GM20431 (cell line): Measurements from ENCODE around the gene SUPT5H.

ENCODE experiments used
- in situ Hi-C: fragments of 300-500 bp; cut with MseI, MboI; formaldehyde crosslinking; loops from one replicate; pipeline ENCODE4 v1.15.0; 2020; ENCODE audit warnings: low sequenced_read_pairs; ENCODE audit not compliant: unreplicated experiment

The SUPT5H gene

DNA sequence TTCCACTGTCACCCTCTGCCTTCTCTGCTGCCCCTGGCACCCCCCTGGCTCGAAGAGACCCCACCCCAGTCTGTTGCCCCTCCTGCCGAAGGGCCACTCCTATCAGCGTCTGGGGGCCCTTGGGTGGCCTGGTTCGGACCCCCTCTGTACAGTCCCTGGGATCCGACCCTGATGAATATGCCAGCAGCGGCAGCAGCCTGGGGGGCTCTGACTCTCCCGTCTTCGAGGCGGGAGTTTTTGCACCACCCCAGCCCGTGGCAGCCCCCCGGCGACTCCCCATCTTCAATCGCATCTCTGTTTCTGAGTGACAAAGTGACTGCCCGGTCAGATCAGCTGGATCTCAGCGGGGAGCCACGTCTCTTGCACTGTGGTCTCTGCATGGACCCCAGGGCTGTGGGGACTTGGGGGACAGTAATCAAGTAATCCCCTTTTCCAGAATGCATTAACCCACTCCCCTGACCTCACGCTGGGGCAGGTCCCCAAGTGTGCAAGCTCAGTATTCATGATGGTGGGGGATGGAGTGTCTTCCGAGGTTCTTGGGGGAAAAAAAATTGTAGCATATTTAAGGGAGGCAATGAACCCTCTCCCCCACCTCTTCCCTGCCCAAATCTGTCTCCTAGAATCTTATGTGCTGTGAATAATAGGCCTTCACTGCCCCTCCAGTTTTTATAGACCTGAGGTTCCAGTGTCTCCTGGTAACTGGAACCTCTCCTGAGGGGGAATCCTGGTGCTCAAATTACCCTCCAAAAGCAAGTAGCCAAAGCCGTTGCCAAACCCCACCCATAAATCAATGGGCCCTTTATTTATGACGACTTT is 36.8 kb upstream of the SUPT5H start:
- in situ Hi-C loops, result no loop called here

GRCh38 chr19:39409208-39410016 is 36.0 kb upstream of the SUPT5H start:
- in situ Hi-C loops, result no loop called here

GRCh38 chr19:39410017-39410830 is 35.2 kb upstream of the SUPT5H start:
- in situ Hi-C loops, result no loop called here

GRCh38 chr19:39410831-39411080 is 34.6 kb upstream of the SUPT5H start:
- in situ Hi-C loops, result no loop called here

DNA sequence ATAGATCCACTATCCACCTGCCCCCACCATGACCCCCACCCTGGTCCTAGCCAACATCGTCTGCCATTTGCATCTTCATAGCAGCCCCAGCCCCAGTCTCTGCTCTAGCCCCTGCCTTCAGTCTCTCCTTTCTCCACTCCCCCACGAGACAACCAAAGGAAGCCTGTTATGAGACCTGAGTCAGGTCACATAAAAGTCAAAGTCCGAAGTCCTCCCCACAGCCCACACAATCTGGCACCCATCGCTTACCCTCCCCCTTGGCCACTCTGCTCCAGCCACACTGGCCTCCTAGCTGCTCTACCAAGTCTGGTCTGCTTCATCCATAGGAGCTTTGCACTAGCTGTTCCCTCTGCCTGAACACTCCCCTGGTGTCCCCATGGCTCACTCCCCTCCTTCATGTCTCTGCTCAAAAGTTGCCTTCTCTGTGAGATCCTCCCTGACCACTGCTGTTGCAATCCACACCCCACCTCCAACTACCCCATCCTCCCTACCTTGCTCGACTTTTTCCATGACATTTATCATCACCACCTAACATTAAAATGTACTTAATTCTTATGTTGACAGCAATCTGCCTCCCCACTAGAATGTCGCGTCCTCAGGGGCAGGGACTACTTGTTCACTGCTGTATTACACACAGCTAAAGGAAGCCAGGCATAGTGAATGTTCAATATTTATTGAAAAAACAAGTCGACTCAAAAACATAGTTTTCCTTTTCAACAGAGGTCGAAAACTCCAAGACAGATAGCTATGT is 34.1 kb upstream of the SUPT5H start:
- in situ Hi-C loops, result no loop called here

- in situ Hi-C loops, result no loop called here
Observed at GRCh38 chr19:39411832-39412099, 33.6 kb upstream of the SUPT5H start.

DNA sequence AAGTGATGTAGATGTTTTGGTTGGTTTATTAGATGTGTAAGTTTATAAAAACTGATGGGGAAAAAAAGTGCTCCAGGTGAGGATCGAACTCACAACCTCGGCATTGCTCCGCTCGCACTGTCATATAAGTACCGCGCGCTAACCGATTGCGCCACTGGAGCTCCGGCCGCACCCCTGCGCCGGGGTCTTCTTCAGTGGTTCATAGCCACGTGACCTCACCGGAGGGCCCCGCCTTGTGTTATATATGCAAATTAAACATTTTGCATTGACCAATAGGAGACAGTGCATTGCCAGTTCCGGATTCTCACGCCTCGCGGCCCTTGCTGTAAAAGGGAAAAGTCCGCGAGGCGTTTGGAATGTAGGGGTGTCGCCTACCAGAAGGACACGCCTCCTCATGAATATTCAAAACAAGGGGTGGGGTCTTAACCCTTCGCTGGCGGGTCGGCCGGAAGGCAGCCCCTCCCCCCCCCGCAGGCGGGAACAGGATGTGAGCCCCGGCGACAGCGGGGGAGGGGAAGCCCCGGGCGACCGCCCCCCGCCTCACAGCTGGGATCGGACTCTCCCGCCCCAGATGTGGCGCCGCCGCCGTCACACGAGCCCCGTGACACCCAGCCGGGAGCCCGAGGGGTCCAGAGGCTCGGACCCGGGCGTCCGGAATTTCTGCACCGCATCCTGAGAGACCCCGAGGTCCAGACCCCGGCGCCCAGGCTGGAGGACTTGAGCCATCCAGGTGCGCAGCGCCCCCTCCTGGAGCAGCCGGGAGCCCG is 33.1 kb upstream of the SUPT5H start, which contains the start of gene PLEKHG2:
TSS of gene PLEKHG2 (plus strand) at position 570 of the 767 bp plus-strand sequence. CDS start 1,418 bp downstream, outside the sequence.
- in situ Hi-C loops, result no loop called here

DNA sequence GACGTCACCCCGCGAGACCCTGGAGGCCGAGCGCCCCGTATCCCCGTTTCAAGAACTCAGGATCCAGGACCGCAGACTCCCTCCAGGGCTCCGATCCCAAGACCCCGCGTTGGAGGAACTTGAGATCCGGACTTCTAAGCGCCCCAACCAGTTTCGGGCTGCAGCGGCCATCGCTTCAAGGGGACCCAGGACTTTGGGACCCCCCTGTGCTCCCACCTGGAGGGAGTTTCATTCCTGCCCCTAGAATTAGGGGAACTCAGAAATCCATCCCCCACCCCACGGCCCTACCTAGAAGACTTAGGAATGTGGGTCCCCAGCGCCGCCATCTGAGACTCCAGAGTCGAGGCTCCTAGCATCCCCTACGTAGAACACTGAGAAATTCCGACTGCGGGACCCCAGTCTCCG is 32.5 kb upstream of the SUPT5H start:
- in situ Hi-C loops, result no loop called here

- in situ Hi-C loops, result no loop called here
Observed at GRCh38 chr19:39413272-39413910, 32.0 kb upstream of the SUPT5H start.

DNA sequence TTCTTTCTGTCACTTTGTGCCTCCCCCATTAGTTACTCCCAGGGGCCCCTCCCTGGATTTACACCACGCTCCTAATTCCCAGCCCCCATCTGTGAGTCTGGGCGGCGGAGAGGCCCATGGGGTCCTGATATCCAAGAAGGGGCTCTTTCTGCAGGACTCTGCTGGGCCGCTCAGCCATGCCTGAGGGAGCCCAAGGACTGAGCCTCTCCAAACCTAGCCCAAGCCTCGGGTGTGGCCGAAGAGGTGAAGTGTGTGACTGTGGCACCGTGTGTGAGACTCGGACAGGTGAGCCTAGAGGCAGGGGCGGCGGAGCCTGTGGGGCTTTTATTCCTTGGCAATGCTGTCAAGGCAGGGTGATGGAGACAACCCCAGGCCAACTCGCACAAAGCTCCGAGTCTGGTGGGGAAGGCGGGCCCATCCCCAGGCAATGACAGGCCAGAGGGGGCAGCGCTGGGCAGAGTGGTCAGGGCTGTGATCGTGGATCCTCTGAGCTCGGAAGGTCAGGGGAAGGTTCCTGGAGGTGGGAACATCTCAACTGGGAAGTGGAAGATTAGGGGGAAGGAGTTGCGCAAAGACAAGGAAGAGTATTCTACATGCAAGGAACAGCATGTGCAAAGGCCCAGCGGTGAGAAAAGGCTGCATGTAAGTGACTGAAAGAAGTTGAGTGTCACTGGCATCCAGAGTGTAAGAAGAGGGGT is 31.3 kb upstream of the SUPT5H start:
- in situ Hi-C loops, result no loop called here

- in situ Hi-C loops, result no loop called here
Observed at GRCh38 chr19:39415111-39416046, 30.0 kb upstream of the SUPT5H start.

DNA sequence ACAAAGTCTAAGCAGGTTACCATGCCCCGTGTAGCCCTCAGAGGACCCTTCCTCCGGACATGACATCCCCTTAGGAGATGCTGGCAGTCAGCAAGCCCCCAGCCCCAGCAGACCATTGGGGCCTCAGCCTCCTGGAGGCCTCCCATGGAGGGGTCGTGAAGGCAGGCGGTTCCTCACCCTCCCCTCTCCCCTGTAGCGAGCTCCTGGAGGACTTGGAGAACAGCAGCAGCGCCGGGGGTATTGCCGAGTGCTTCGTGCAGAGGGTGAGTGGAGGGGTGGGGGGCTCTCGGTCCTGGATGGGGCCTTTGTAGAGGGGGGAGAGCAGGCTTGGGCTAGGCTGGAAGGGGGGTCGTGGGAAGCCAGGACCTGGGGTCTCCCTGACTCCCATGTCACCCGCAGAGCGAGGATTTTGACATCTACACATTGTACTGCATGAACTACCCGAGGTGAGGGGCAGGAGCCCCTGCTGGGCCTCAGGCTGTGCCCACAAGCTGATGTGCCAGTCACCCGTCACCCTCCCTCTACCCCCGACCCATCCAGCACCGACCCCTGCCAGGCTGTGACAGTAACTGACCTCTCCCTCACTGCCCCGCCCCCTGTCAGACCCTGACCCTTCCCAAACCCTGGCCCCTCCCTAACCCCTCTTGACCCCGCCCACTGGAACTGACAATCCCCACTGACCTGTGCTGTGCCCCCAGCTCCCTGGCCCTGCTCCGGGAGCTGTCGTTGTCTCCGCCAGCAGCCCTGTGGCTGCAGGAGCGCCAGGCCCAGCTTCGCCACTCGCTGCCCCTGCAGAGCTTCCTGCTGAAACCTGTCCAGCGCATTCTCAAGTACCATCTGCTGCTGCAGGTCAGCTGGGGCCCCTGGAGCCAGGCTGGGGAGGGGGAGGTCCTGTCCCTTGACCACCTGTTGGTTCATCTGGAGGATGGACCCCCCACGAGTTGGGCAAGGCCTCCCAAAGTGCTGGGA is 28.9 kb upstream of the SUPT5H start:
- in situ Hi-C loops, result no loop called here

DNA sequence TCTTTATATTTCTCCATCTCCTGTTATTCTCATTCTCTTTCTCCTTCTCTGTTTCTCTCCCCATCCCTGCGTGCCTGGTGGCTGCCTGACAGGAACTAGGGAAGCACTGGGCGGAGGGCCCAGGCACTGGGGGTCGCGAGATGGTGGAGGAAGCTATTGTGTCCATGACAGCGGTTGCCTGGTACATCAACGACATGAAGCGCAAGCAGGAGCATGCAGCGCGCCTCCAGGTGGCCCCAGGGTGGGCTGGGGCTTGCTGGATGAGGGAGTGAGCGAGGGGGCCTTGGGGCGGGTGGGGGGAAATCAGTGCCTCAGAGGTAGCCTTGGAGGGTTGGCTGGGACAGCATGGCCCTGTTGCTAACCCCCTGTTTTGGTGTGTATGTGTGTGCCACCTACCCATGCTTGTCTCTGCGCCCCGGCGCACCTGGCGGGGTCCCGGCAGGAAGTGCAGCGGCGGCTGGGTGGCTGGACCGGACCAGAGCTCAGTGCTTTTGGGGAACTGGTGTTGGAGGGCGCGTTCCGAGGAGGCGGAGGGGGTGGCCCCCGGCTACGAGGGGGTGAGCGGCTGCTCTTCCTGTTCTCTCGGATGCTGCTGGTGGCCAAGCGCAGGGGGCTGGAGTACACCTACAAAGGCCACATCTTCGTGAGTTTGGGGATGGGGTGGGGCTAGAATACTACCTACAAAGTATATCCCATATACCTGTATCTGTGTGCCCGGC is 27.8 kb upstream of the SUPT5H start:
- in situ Hi-C loops, result no loop called here

DNA sequence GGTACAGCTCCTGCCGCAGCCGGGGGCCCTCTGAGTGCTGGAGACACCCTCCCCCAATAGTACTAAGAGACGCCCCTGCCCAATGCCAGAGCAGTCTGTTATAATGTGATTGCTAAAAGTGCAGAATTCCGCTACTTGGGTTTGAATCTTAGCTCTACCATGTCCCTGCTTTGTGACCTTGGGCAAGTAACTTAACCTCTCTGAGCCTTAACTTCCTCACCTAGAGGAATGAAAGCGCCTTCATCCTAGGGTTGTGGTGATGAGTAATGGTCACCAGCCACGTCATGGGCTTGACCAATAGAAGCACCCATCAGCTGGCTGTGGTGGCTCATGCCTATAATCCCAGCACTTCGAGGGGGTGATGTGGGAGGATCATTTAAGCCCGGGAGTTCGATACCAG is 26.4 kb upstream of the SUPT5H start:
- in situ Hi-C loops, result no loop called here

- in situ Hi-C loops, result no loop called here
Observed at GRCh38 chr19:39420769-39421168, 24.6 kb upstream of the SUPT5H start.

DNA sequence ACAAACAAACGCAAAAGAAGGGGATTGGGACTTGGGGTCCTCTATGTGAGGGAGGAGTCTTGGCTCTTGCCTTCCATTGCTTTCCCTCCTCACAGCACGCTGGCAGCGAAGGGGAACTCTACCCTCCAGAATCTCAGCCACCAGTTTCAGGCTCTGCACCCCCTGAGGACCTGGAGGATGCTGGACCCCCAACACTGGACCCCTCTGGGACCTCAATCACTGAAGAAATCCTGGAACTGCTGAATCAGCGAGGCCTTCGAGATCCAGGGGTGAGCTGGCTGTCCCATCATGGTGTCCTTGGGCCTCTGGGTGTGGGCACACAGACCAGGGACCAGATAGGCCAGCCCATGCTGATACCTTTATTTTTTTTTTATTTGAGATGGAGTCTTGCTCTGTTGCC is 23.4 kb upstream of the SUPT5H start:
- in situ Hi-C loops, result no loop called here
